SK-N-MC (cell line): Measurements from ENCODE around the gene MS4A4A.

ENCODE experiments used
- EZH2 ChIP-seq: fragments of 200-600 bp; sonication (generic); IDR thresholded peaks from one replicate; pipeline ENCODE4 v1.6.1; 2017; ENCODE audit warnings: antibody characterized with exemption
- FOXP2 ChIP-seq: optimal IDR thresholded peaks from 2 replicates; pipeline ENCODE3; 2011; ENCODE audit warnings: mild to moderate bottlenecking, moderate library complexity; ENCODE audit not compliant: insufficient read depth; ENCODE audit errors: extremely low read length, control extremely low read depth
- POLR2AphosphoS5 ChIP-seq: IDR thresholded peaks from 2 replicates; pipeline ENCODE4 v1.6.1; 2012; ENCODE audit warnings: mild to moderate bottlenecking, low read depth, low read length, borderline replicate concordance

- no peak for TF ChIP-seq POLR2AphosphoS5
- TF ChIP-seq EZH2: no peak
- TF ChIP-seq FOXP2: no peak
Measured at GRCh38 chr11:60251485-60252212, 28.8 kb upstream of the MS4A4A start.
